Endothelial cell of umbilical vein (primary cell): ENCODE data around the gene OSBPL6. TPM values are rescaled to one million over a fixed set of nuclear protein-coding genes. Genes with fewer than 3 reads are reported as not detected.
"Not testable (repeated sequence)": the region's sequence is repeated elsewhere in the genome, so short reads cannot be mapped to it uniquely, and the experiment has no call there.

Experiments
- BruUV-seq: library from RNA; stranded (reverse); fragments of 400-500 nt; replicated peaks from 2 replicates; lab custom pipeline; 2021; lab: Mats Ljungman, UMichigan
- CTCF ChIA-PET: fragments of 300-600, 350-600 bp; sonication (Branson Sonifier 250); formaldehyde crosslinking; loops from one replicate; lab custom pipeline; 2021; ENCODE audit warnings: antibody characterized with exemption, inconsistent platforms; lab: Charles Lee
- POLR2A ChIA-PET: fragments of 300-600, 350-600 bp; sonication (Branson Sonifier 250); formaldehyde crosslinking; loops from one replicate; lab custom pipeline; 2021; ENCODE audit warnings: antibody characterized with exemption, inconsistent platforms; lab: Charles Lee
- DNase-seq: peaks from one replicate; pipeline ENCODE4 v3.0.0-alpha.2; 2011; ENCODE audit warnings: low read depth, low spot score
- FAIRE-seq: peaks from 2 replicates; lab custom pipeline; 2011; peaks lifted over from hg19 to GRCh38; lab: Jason Lieb, UNC
- H2AFZ ChIP-seq: 2 replicates; pipeline ENCODE4 v1.6.0; 2012; ENCODE audit warnings: low read depth, low read length, control low read depth, inconsistent platforms
- H3K27ac ChIP-seq: 2 replicates; pipeline ENCODE4 v1.5.1; 2011; ENCODE audit warnings: low read depth, mild to moderate bottlenecking, control low read depth, low read length, moderate library complexity; ENCODE audit not compliant: insufficient read depth
- H3K27me3 ChIP-seq, 2 experiments: 2 replicates each; pipeline versions ENCODE4 v1.6.0 to v1.6.1; 2011; ENCODE audit warnings: low read length in 2 of 2, mixed read lengths in 1 of 2; ENCODE audit not compliant: control insufficient read depth in 2 of 2, insufficient read depth in 2 of 2
- H3K36me3 ChIP-seq, 2 experiments: 2 replicates in 1 of 2; 3 replicates in 1 of 2; pipeline ENCODE4 v1.5.1; 2011; ENCODE audit warnings: low read length in 2 of 2, mild to moderate bottlenecking in 1 of 2, moderate library complexity in 1 of 2; ENCODE audit not compliant: control insufficient read depth in 2 of 2, insufficient read depth in 2 of 2; ENCODE audit errors: extremely low read depth in 1 of 2
- H3K4me1 ChIP-seq: 3 replicates; pipeline ENCODE4 v1.5.1; 2011; ENCODE audit warnings: mild to moderate bottlenecking, low read length; ENCODE audit not compliant: control insufficient read depth, insufficient read depth; ENCODE audit errors: extremely low read depth
- H3K4me2 ChIP-seq: 2 replicates; pipeline ENCODE4 v1.6.1; 2011; ENCODE audit warnings: low read length, control low read depth, mixed read lengths; ENCODE audit not compliant: insufficient read depth
- H3K4me3 ChIP-seq, 3 experiments: fragments of 200-600 bp in 1 of 3; sonication (generic), shearing (Covaris generic) in 1 of 3; replicated peaks in 1 of 3; 2 replicates each; pipeline ENCODE4 v1.5.1; 2011 to 2016; ENCODE audit warnings: control low read depth in 3 of 3, low read length in 3 of 3, mild to moderate bottlenecking in 2 of 3, inconsistent platforms in 1 of 3, low read depth in 1 of 3, moderate library complexity in 1 of 3; ENCODE audit not compliant: insufficient read depth in 1 of 3
- H3K79me2 ChIP-seq: 2 replicates; pipeline ENCODE4 v1.6.0; 2012; ENCODE audit warnings: low read length, inconsistent platforms; ENCODE audit not compliant: control insufficient read depth, insufficient read depth
- H3K9ac ChIP-seq: replicated peaks from 2 replicates; pipeline ENCODE3; 2011; ENCODE audit warnings: low read length, control low read depth; ENCODE audit not compliant: insufficient read depth; ENCODE audit errors: extremely low read depth
- H3K9me1 ChIP-seq: replicated peaks from 3 replicates; pipeline ENCODE4 v1.6.0; 2011; ENCODE audit warnings: mild to moderate bottlenecking, low read length; ENCODE audit not compliant: control insufficient read depth, insufficient read depth; ENCODE audit errors: extremely low read depth
- H3K9me3 ChIP-seq: replicated peaks from 2 replicates; pipeline ENCODE4 v1.5.1; 2012; ENCODE audit warnings: low read length, inconsistent platforms; ENCODE audit not compliant: control insufficient read depth, insufficient read depth
- H4K20me1 ChIP-seq: replicated peaks from 2 replicates; pipeline ENCODE3; 2011; ENCODE audit warnings: mild to moderate bottlenecking, low read length; ENCODE audit not compliant: control insufficient read depth, insufficient read depth; ENCODE audit errors: extremely low read depth
- EZH2 ChIP-seq: IDR thresholded peaks from 2 replicates; pipeline ENCODE4 v1.6.1; 2012; ENCODE audit warnings: borderline replicate concordance, low read depth, mild to moderate bottlenecking, moderate library complexity, low read length, inconsistent platforms; ENCODE audit not compliant: severe bottlenecking
- FOS ChIP-seq: IDR thresholded peaks from 2 replicates; pipeline ENCODE4 v1.6.1; 2011; ENCODE audit warnings: mild to moderate bottlenecking, low read length, moderate library complexity, borderline replicate concordance; ENCODE audit not compliant: insufficient read depth
- GATA2 ChIP-seq: IDR thresholded peaks from 2 replicates; pipeline ENCODE4 v1.7.0; 2011; ENCODE audit warnings: low read depth, mild to moderate bottlenecking, moderate library complexity, mixed read lengths, low read length; ENCODE audit not compliant: insufficient read length, insufficient read depth
- JUN ChIP-seq: IDR thresholded peaks from 2 replicates; pipeline ENCODE4 v1.6.1; 2011; ENCODE audit warnings: borderline replicate concordance, low read depth; ENCODE audit not compliant: insufficient read length, insufficient read depth
- MAX ChIP-seq: IDR thresholded peaks from 2 replicates; pipeline ENCODE4 v1.6.1; 2011; ENCODE audit not compliant: insufficient read depth, insufficient read length
- MYC ChIP-seq: IDR thresholded peaks from one replicate; pipeline ENCODE4 v1.6.1; 2011; ENCODE audit warnings: mild to moderate bottlenecking, low read depth, low read length
- POLR2A ChIP-seq: IDR thresholded peaks from 2 replicates; pipeline ENCODE4 v1.6.1; 2012; ENCODE audit warnings: low read depth, mild to moderate bottlenecking, control low read depth, low read length
- POLR2AphosphoS5 ChIP-seq: IDR thresholded peaks from 2 replicates; pipeline ENCODE4 v1.6.1; 2012; ENCODE audit warnings: low read depth, mild to moderate bottlenecking, control low read depth, low read length, moderate library complexity; ENCODE audit not compliant: insufficient read depth
- dilution Hi-C: fragments of 300-500 bp; cut with MboI; formaldehyde crosslinking; loops from one replicate; pipeline ENCODE4 v1.15.0; 2019; ENCODE audit warnings: low sequenced_read_pairs; ENCODE audit not compliant: extremely low pct_ligation_motif_present
- intact Hi-C: fragments of 100-400 bp; cut with micrococcal nuclease; formaldehyde crosslinking; loops from one replicate; pipeline ENCODE4 v1.10.0; 2022
- polyA plus RNA-seq, 4 experiments: library from polyadenylated mRNA; depleted of rRNA in 3 of 4; stranded (reverse) in 3 of 4; unstranded in 1 of 4; fragments of >200 nt; gene quantifications; 2 replicates each; pipeline versions ENCODE4 v1.2.1 to v1.2.3, GENCODE V29; 2011 to 2012; ENCODE audit warnings: missing spikeins in 1 of 4
- total RNA-seq: library from RNA; stranded (reverse); gene quantifications from 2 replicates; pipeline ENCODE4 v1.2.3, GENCODE V29; 2021
- TF ChIP-seq, protein P1 (sequence below), 2 donors: IDR thresholded peaks; 1 replicate in 1 of 2; 2 replicates in 1 of 2; pipeline ENCODE4 v1.5.1; 2011; ENCODE audit warnings: low read length in 2 of 2, mild to moderate bottlenecking in 2 of 2, moderate library complexity in 2 of 2, control low read depth in 1 of 2, inconsistent platforms in 1 of 2, low read depth in 1 of 2; ENCODE audit not compliant: insufficient read depth in 1 of 2; ENCODE audit errors: extremely low read depth in 1 of 2

Gene OSBPL6
- total and polyA plus RNA-seq, 2 donors (not counting 3 experiments of a cell fraction or from before 2014, with no cell fraction given), result 1.5 to 2.3 TPM

- H3K4me3 ChIP-seq, result no peak overlapping the region
- DNase-seq (no peak), FAIRE-seq (no peak)
- dilution Hi-C loops, result no loop called here
- intact Hi-C loops, result no loop called here
- H4K20me1 ChIP-seq, result no peaks in the 10 kb centered on the region
- CTCF ChIA-PET, result interaction anchor here (1.3 kb wide), 1 partner anchor 21 kb away, joined by 3 read pairs; no protein-coding TSS in a partner anchor
- no peaks in the 10 kb centered on the region for H3K79me2 ChIP-seq
- no peaks in the 10 kb centered on the region for H3K9me1 ChIP-seq
- POLR2A ChIA-PET, result no interaction called here
- H3K4me1 ChIP-seq, result no peaks in the 10 kb centered on the region
- H3K27me3 ChIP-seq, result peaks cover 2 to 3% of the 10 kb centered on the region in 2 experiments
- TF ChIP-seq EZH2, result no peak
- TF ChIP-seq MAX, result no peak
- no peak for TF ChIP-seq FOS
- no peak for TF ChIP-seq POLR2A
- TF ChIP-seq, protein P1, sequence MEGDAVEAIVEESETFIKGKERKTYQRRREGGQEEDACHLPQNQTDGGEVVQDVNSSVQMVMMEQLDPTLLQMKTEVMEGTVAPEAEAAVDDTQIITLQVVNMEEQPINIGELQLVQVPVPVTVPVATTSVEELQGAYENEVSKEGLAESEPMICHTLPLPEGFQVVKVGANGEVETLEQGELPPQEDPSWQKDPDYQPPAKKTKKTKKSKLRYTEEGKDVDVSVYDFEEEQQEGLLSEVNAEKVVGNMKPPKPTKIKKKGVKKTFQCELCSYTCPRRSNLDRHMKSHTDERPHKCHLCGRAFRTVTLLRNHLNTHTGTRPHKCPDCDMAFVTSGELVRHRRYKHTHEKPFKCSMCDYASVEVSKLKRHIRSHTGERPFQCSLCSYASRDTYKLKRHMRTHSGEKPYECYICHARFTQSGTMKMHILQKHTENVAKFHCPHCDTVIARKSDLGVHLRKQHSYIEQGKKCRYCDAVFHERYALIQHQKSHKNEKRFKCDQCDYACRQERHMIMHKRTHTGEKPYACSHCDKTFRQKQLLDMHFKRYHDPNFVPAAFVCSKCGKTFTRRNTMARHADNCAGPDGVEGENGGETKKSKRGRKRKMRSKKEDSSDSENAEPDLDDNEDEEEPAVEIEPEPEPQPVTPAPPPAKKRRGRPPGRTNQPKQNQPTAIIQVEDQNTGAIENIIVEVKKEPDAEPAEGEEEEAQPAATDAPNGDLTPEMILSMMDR (IDR thresholded peaks at IDR 0.05; ENCODE audit: extremely low read depth in 1 of 2, insufficient read depth in 1 of 2, low read depth in 1 of 2, low read length in 2 of 2), result no peak
- no peak for TF ChIP-seq JUN
- TF ChIP-seq GATA2, result no peak
- TF ChIP-seq MYC, result no peak
- no peak for TF ChIP-seq POLR2AphosphoS5
- no TSS peak for BruUV-seq
- no peak overlapping the region for H3K9ac ChIP-seq
- no peak overlapping the region for H3K4me2 ChIP-seq
- no peaks in the 10 kb centered on the region for H3K9me3 ChIP-seq
- H3K27ac ChIP-seq, result no peak overlapping the region
- no peaks in the 10 kb centered on the region for H3K36me3 ChIP-seq
- H2AFZ ChIP-seq, result no peak overlapping the region
These were observed 41.3 kb upstream of the OSBPL6 start for GRCh38 chr2:178152977-178153376.

DNA sequence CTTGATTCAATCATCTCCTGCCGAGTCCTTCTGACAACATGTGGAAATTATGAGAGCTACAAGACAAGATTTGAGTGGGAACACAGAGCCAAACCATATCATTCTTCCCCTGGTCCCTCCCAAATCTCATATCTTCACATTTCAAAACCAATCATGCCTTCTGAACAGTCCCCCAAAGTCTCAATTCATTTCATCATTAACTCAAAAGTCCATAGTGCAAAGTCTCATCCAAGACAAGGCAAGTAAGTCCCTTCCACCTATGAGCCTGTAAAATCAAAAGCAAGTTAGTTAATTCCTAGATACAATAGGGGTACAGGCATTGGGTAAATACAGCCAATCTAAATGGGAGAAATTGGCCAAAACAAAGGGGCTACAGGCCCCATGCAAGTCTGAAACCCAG is 40.4 kb upstream of the OSBPL6 start:
- H3K79me2 ChIP-seq, FAIRE-seq, H3K36me3 ChIP-seq, CTCF ChIA-PET, H3K9me3 ChIP-seq, H2AFZ ChIP-seq, dilution Hi-C loops, H3K27me3 ChIP-seq, BruUV-seq, H3K27ac ChIP-seq, H3K4me1 ChIP-seq, POLR2A ChIA-PET, H4K20me1 ChIP-seq, H3K4me2 ChIP-seq, intact Hi-C loops, H3K9me1 ChIP-seq, H3K4me3 ChIP-seq, H3K9ac ChIP-seq, DNase-seq: not testable (repeated sequence)
